GM12891 (cell line): ENCODE measurements around the gene DHX35.

Source experiments
- DNase-seq: peaks from one replicate; pipeline ENCODE4 v3.0.0; 2011; ENCODE audit warnings: low spot score; ENCODE audit not compliant: insufficient read length
- FAIRE-seq: peaks from 2 replicates; lab custom pipeline; 2011; peaks lifted over from hg19 to GRCh38; lab: Jason Lieb, UNC
- PAX5 ChIP-seq: IDR thresholded peaks from 2 replicates; pipeline ENCODE4 v1.6.1; 2011; ENCODE audit warnings: low read length, moderate library complexity, mild to moderate bottlenecking; ENCODE audit not compliant: insufficient read depth, severe bottlenecking
- POLR2A ChIP-seq: IDR thresholded peaks from 2 replicates; pipeline ENCODE4 v1.6.1; 2011; ENCODE audit warnings: low read depth, low read length, control low read depth
- POLR2AphosphoS5 ChIP-seq: IDR thresholded peaks from 2 replicates; pipeline ENCODE4 v1.6.1; 2011; ENCODE audit warnings: low read depth, low read length, control low read depth
- POU2F2 ChIP-seq: IDR thresholded peaks from 2 replicates; pipeline ENCODE4 v1.6.1; 2011; ENCODE audit warnings: low read depth, mild to moderate bottlenecking, control low read depth, low read length, moderate library complexity
- SPI1 ChIP-seq: IDR thresholded peaks from 2 replicates; pipeline ENCODE4 v1.6.1; 2011; ENCODE audit warnings: low read depth, low read length, control low read depth
- TAF1 ChIP-seq: IDR thresholded peaks from 2 replicates; pipeline ENCODE4 v1.6.1; 2011; ENCODE audit warnings: low read depth, low read length, control low read depth

Gene DHX35

GRCh38 chr20:39070484-39071231 is 108.5 kb downstream of the DHX35 start:
- FAIRE-seq (no peak), DNase-seq (no peak)
- no peak for TF ChIP-seq PAX5
- no peak for TF ChIP-seq POLR2AphosphoS5
- TF ChIP-seq POU2F2: no peak
- no peak for TF ChIP-seq SPI1
- no peak for TF ChIP-seq TAF1

- FAIRE-seq (no peak), DNase-seq (no peak)
- TF ChIP-seq PAX5: no peak
- TF ChIP-seq TAF1: no peak
- no peak for TF ChIP-seq POLR2A
- no peak for TF ChIP-seq SPI1
- TF ChIP-seq POU2F2: no peak
- no peak for TF ChIP-seq POLR2AphosphoS5
Observed at GRCh38 chr20:39072132-39072531, 110.0 kb downstream of the DHX35 start.

- no peak for TF ChIP-seq SPI1
- TF ChIP-seq PAX5: no peak
- TF ChIP-seq POLR2A: no peak
- TF ChIP-seq POLR2AphosphoS5: no peak
- no peak for TF ChIP-seq POU2F2
- no peak for TF ChIP-seq TAF1
- FAIRE-seq (no peak), DNase-seq (no peak)
Observed at GRCh38 chr20:39072653-39073052, 110.5 kb downstream of the DHX35 start.

GRCh38 chr20:39075731-39076130 is 113.6 kb downstream of the DHX35 start:
- FAIRE-seq (no peak), DNase-seq (no peak)
- TF ChIP-seq POLR2A: no peak
- TF ChIP-seq POLR2AphosphoS5: no peak

GRCh38 chr20:39076958-39077357 is 114.8 kb downstream of the DHX35 start:
- DNase-seq: no peak
- TF ChIP-seq POLR2A (no peak), SPI1 (no peak), POLR2AphosphoS5 (no peak), POU2F2 (no peak), TAF1 (no peak), PAX5 (no peak)
- FAIRE-seq: no peak

- DNase-seq: no peak
- TF ChIP-seq POLR2AphosphoS5 (no peak), POU2F2 (no peak), PAX5 (no peak)
- FAIRE-seq: no peak
Observed at GRCh38 chr20:39080326-39080725, 118.2 kb downstream of the DHX35 start.

GRCh38 chr20:39081255-39081654 is 119.1 kb downstream of the DHX35 start:
- TF ChIP-seq POU2F2: no peak
- TF ChIP-seq PAX5: no peak
- TF ChIP-seq TAF1: no peak
- no peak for TF ChIP-seq SPI1
- no peak for TF ChIP-seq POLR2A
- no peak for TF ChIP-seq POLR2AphosphoS5
- FAIRE-seq (peak; percentile 86), DNase-seq (peak; percentile 62)

- no peak for FAIRE-seq
- TF ChIP-seq POLR2A (no peak), TAF1 (no peak), POU2F2 (no peak), POLR2AphosphoS5 (no peak), PAX5 (no peak), SPI1 (no peak)
- no peak for DNase-seq
Observed at GRCh38 chr20:39082622-39083398, 120.7 kb downstream of the DHX35 start.

GRCh38 chr20:39083761-39084160 is 121.6 kb downstream of the DHX35 start:
- FAIRE-seq (no peak), DNase-seq (no peak)
- no peak for TF ChIP-seq POLR2A
- TF ChIP-seq POU2F2: no peak
- no peak for TF ChIP-seq POLR2AphosphoS5
- no peak for TF ChIP-seq TAF1
- no peak for TF ChIP-seq SPI1
- no peak for TF ChIP-seq PAX5

- TF ChIP-seq POLR2A: no peak
- no peak for TF ChIP-seq PAX5
- TF ChIP-seq TAF1: no peak
- no peak for TF ChIP-seq SPI1
- TF ChIP-seq POU2F2: no peak
- no peak for TF ChIP-seq POLR2AphosphoS5
- no peak for DNase-seq
- FAIRE-seq: no peak
Observed at GRCh38 chr20:39089029-39089428, 126.9 kb downstream of the DHX35 start.
